ENCODE results near the gene CAMKK2.

CAMKK2 gene

DNA sequence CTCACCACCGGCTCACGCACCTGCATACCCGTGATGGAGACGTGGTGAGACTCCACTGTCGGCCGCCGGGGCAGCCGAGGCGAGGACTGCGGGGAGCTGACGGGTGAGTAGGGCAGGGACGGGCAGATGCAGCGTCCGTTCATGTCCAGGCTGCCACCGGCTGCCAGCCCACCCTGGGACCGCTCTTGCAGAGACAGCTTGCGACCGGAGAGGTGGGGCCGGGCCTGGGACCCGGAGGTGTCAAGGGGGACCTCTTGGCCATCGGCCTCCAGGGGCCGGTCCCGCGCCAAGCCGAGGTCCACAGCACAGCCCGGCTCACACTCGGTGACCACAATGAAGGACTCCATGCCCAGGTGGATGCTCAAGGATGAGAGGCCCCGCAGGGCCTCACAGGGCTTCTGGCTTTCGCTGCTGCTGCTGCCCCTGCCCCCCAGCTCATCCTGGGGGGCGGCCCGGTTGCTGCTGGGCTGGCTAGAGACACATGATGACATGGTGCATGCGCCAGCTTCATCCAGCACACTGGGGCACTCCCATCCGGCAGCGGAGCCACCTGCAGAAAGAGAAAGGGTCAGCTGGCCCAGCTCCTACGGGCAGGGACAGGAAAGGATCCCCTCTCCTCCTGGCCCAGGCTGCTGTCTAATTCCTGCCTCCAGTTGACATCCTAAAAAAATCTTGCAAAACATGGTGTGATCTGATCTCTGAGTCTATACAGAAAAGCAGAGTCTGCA, 22.3 kb downstream of the CAMKK2 start:
- Histone ChIP-seq H3K36me3 (ENCODE audit: control insufficient read depth, low read length) (peaks cover 28% of the 10 kb centered on the region), H3K27me3 (ENCODE audit: control insufficient read depth, low read length) (no peaks in the 10 kb centered on the region), H3K9me3 (ENCODE audit: control insufficient read depth, insufficient read depth, low read length) (no peaks in the 10 kb centered on the region), H3K4me3 (ENCODE audit: low read length) (no peak overlapping the region), H4K20me1 (ENCODE audit: control insufficient read depth, insufficient read depth, low read depth, low read length) (no peaks in the 10 kb centered on the region), H3F3A (ENCODE audit: control insufficient read depth, insufficient read depth) (no peaks in the 10 kb centered on the region), H3K9me2 (replicated peaks; ENCODE audit: control insufficient read depth, low read length) (no peaks in the 10 kb centered on the region), H3K27ac (ENCODE audit: low read depth, low read length) (no peak overlapping the region), H3K4me2 (ENCODE audit: low read length) (no peak overlapping the region), H3K79me2 (ENCODE audit: control insufficient read depth, low read length) (peaks cover 24% of the 10 kb centered on the region), H3K4me1 (ENCODE audit: control insufficient read depth, low read length) (no peaks in the 10 kb centered on the region)
- TF ChIP-seq EZH2phosphoT487 (IDR thresholded peaks at IDR 0.05; ENCODE audit: borderline replicate concordance, low read length) (no peak), CTCF (IDR thresholded peaks at IDR 0.05; ENCODE audit: low read depth, low read length, poor library complexity, severe bottlenecking) (no peak)

- Histone ChIP-seq H3K9me2 (replicated peaks; ENCODE audit: control insufficient read depth, low read length) (no peaks in the 10 kb centered on the region), H3K9me3 (ENCODE audit: control insufficient read depth, insufficient read depth, low read length) (no peaks in the 10 kb centered on the region), H3K79me2 (ENCODE audit: control insufficient read depth, low read length) (peaks cover 18% of the 10 kb centered on the region), H3F3A (ENCODE audit: control insufficient read depth, insufficient read depth) (no peaks in the 10 kb centered on the region), H3K27ac (ENCODE audit: low read depth, low read length) (no peak overlapping the region), H3K4me2 (ENCODE audit: low read length) (no peak overlapping the region), H3K4me3 (ENCODE audit: low read length) (no peak overlapping the region), H3K4me1 (ENCODE audit: control insufficient read depth, low read length) (no peaks in the 10 kb centered on the region), H4K20me1 (ENCODE audit: control insufficient read depth, insufficient read depth, low read depth, low read length) (no peaks in the 10 kb centered on the region), H3K36me3 (ENCODE audit: control insufficient read depth, low read length) (peaks cover 36% of the 10 kb centered on the region), H3K27me3 (ENCODE audit: control insufficient read depth, low read length) (no peaks in the 10 kb centered on the region)
- TF ChIP-seq CTCF (IDR thresholded peaks at IDR 0.05; ENCODE audit: low read depth, low read length, poor library complexity, severe bottlenecking) (no peak), EZH2phosphoT487 (IDR thresholded peaks at IDR 0.05; ENCODE audit: borderline replicate concordance, low read length) (no peak)
These were observed 23.1 kb downstream of the CAMKK2 start for GRCh38 chr12:121273364-121273896.

GRCh38 chr12:121267822-121268221, 28.7 kb downstream of the CAMKK2 start:
- TF ChIP-seq EZH2phosphoT487 (IDR thresholded peaks at IDR 0.05; ENCODE audit: borderline replicate concordance, low read length) (no peak), CTCF (IDR thresholded peaks at IDR 0.05; ENCODE audit: low read depth, low read length, poor library complexity, severe bottlenecking) (no peak)
- H3K36me3 ChIP-seq (ENCODE audit: control insufficient read depth, low read length) = peaks cover 31% of the 10 kb centered on the region
- H3K79me2 ChIP-seq (ENCODE audit: control insufficient read depth, low read length) = no peaks in the 10 kb centered on the region
- H3K9me2 ChIP-seq (replicated peaks; ENCODE audit: control insufficient read depth, low read length) = no peaks in the 10 kb centered on the region
- no peaks in the 10 kb centered on the region for H3K4me1 ChIP-seq (ENCODE audit: control insufficient read depth, low read length)
- H3K27me3 ChIP-seq (ENCODE audit: control insufficient read depth, low read length) = no peaks in the 10 kb centered on the region
- no peaks in the 10 kb centered on the region for H3F3A ChIP-seq (ENCODE audit: control insufficient read depth, insufficient read depth)
- no peak overlapping the region for H3K4me3 ChIP-seq (ENCODE audit: low read length)
- no peaks in the 10 kb centered on the region for H4K20me1 ChIP-seq (ENCODE audit: control insufficient read depth, insufficient read depth, low read depth, low read length)
- no peak overlapping the region for H3K27ac ChIP-seq (ENCODE audit: low read depth, low read length)
- H3K4me2 ChIP-seq (ENCODE audit: low read length) = no peak overlapping the region
- H3K9me3 ChIP-seq (ENCODE audit: control insufficient read depth, insufficient read depth, low read length) = no peaks in the 10 kb centered on the region

All from DOHH2 (cell line).